Measurements from ENCODE around the gene HAL.

Gene HAL

GRCh38 chr12:96006727-96007126 lies 10.6 kb upstream of the HAL start:
- no peak for TF ChIP-seq CTCF (IDR thresholded peaks at IDR 0.05)
- no peak for DNase-seq (ENCODE audit: low spot score)
- Histone ChIP-seq H3K4me3 (no peak overlapping the region), H3K27ac (no peak overlapping the region)

- no peak for TF ChIP-seq CTCF (IDR thresholded peaks at IDR 0.05)
- Histone ChIP-seq H3K27ac (no peak overlapping the region), H3K4me3 (no peak overlapping the region)
- DNase-seq (ENCODE audit: low spot score): no peak
These were observed 4.7 kb upstream of the HAL start for GRCh38 chr12:96000858-96001257.

GRCh38 chr12:95999484-95999883 lies 3.3 kb upstream of the HAL start:
- no peak for DNase-seq (ENCODE audit: low spot score)
- TF ChIP-seq CTCF (IDR thresholded peaks at IDR 0.05): no peak
- Histone ChIP-seq H3K27ac (peak overlapping the region in 1 of 2 donors; percentile 28), H3K4me3 (no peak overlapping the region)

GRCh38 chr12:95998611-95999286 lies 2.6 kb upstream of the HAL start:
- H3K4me3 ChIP-seq: no peak overlapping the region
- no peak for DNase-seq (ENCODE audit: low spot score)
- peak overlapping the region in 1 of 2 donors; percentile 28 for H3K27ac ChIP-seq
- no peak for TF ChIP-seq CTCF (IDR thresholded peaks at IDR 0.05)

GRCh38 chr12:95997911-95998510 lies 1.9 kb upstream of the HAL start:
- TF ChIP-seq CTCF (IDR thresholded peaks at IDR 0.05): no peak
- DNase-seq (ENCODE audit: low spot score): no peak
- Histone ChIP-seq H3K4me3 (no peak overlapping the region), H3K27ac (no peak overlapping the region)

GRCh38 chr12:95997276-95997675 lies 1.1 kb upstream of the HAL start:
- Histone ChIP-seq H3K27ac (no peak overlapping the region), H3K4me3 (no peak overlapping the region)
- no peak for TF ChIP-seq CTCF (IDR thresholded peaks at IDR 0.05)
- DNase-seq (ENCODE audit: low spot score): no peak

All from coronary artery (tissue), 2 donors.